Measurements from ENCODE around the gene KRTAP10-1. TPM values are rescaled to one million over a fixed set of nuclear protein-coding genes. Genes with fewer than 3 reads are reported as not detected.

The KRTAP10-1 gene
- total and polyA plus RNA-seq, 9 donors = not detected

DNA sequence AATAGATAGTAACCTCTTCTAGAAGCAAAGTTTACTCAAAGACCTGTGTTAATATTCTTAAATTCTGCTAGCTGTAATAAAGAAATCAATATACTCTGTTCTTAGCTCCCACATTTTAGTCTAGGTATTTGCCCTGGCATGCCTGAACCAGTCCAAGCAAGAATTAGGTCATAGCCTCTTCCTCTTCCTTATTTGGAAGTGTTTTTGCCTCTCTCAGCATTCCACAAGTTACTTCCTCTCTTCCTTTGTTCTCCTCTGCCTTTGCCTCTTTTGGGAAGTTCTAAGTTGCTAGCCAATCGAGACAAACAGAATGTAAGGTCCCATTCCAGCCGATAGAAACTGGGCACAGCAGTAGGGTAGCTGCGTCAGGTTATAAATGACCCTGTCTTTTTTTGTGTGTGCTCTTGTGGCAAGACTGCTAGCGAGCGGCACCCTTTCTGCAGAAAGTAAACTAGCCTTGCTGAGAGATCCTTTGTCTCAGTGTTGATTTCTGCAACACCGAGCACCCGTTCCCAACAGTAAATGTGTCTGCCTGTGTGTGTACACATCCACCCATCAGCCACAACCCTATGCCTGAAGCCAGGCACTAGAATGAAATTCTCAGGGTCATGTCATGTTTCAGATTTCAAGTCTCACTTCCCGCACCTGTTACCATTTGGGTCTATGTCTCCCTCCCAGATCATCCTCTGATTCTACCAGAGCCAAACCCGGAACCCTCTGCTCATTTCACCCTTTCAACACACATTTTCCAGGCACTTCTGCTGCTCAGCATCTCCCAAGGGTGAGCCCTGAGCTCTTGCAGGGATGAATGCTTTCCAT, 47.2 kb downstream of the KRTAP10-1 start:
- Histone ChIP-seq H3K36me3 (no peaks in the 10 kb centered on the region), H3K27me3 (no peaks in the 10 kb centered on the region), H3K27ac (no peak overlapping the region), H3K4me1 (ENCODE audit: insufficient read depth) (no peaks in the 10 kb centered on the region), H3K9me3 (peaks cover 0 to 6% of the 10 kb centered on the region in 2 donors), H3K4me3 (no peak overlapping the region)
- TF ChIP-seq, protein P1, sequence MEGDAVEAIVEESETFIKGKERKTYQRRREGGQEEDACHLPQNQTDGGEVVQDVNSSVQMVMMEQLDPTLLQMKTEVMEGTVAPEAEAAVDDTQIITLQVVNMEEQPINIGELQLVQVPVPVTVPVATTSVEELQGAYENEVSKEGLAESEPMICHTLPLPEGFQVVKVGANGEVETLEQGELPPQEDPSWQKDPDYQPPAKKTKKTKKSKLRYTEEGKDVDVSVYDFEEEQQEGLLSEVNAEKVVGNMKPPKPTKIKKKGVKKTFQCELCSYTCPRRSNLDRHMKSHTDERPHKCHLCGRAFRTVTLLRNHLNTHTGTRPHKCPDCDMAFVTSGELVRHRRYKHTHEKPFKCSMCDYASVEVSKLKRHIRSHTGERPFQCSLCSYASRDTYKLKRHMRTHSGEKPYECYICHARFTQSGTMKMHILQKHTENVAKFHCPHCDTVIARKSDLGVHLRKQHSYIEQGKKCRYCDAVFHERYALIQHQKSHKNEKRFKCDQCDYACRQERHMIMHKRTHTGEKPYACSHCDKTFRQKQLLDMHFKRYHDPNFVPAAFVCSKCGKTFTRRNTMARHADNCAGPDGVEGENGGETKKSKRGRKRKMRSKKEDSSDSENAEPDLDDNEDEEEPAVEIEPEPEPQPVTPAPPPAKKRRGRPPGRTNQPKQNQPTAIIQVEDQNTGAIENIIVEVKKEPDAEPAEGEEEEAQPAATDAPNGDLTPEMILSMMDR (IDR thresholded peaks at IDR 0.05) = no peak
- TF ChIP-seq POLR2A (IDR thresholded peaks at IDR 0.05) (no peak), EP300 (IDR thresholded peaks at IDR 0.05) (no peak)
- no peak for DNase-seq
- WGBS, 3 donors = 90 to 92% (median 91%) methylated on average over 9 of the region's 9 CpGs
- intact Hi-C loops (cut with DNase I) = loop anchor here in 1 of 4 donors (2.0 kb wide), 1 partner anchor 20 kb away; no protein-coding TSS in a partner anchor

DNA sequence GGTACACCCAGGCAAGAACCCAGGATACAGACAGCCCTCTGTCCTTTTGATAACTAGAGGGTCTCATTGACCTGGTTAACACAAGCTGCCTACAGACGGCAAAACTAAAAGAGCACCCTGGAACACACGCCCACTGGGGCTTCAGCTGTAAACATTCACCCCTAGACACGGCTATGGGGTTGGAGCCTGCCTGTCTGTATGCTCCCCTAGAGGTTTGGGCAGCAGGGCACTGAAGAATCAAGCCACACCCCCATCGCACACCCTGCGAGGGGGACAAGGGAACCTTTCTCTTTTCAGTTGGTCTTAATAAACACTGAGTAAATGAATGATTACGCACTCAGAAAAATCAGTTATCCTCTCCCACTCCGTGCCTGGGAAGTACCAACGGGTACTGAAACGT, 49.2 kb downstream of the KRTAP10-1 start:
- Histone ChIP-seq H3K4me3 (no peak overlapping the region), H3K36me3 (no peaks in the 10 kb centered on the region), H3K27me3 (no peaks in the 10 kb centered on the region), H3K9me3 (peaks cover 0 to 6% of the 10 kb centered on the region in 2 donors), H3K27ac (no peak overlapping the region), H3K4me1 (ENCODE audit: insufficient read depth) (no peaks in the 10 kb centered on the region)
- no peak for DNase-seq
- intact Hi-C loops (cut with DNase I) = no loop called here
- WGBS, 3 donors = 81 to 93% (median 83%) methylated on average over 9 of the region's 9 CpGs
- TF ChIP-seq EP300 (IDR thresholded peaks at IDR 0.05) (no peak), POLR2A (IDR thresholded peaks at IDR 0.05) (no peak)
- TF ChIP-seq, protein P1 (IDR thresholded peaks at IDR 0.05) = no peak

DNA sequence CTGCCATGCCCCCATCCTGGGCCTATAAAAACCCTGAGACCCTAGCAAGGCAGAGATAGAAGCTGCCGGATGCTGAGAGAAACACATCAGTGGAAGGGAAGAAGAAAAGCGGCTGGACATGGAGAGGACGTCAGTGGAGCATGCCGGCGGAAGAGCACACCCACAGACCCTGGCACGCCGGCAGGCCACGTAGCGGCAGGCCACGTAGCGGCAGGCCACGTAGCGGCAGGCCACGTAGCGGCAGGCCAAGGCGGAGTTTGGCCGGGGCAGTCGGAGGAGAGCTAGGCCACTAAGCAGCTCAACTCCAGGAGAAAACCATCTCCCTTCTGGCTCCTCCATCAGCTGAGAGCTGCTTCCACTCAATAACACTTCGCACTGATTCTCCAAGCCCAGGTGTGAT, 49.6 kb downstream of the KRTAP10-1 start:
- intact Hi-C loops (cut with DNase I) = no loop called here
- TF ChIP-seq EP300 (IDR thresholded peaks at IDR 0.05) = no peak
- no peak for TF ChIP-seq POLR2A (IDR thresholded peaks at IDR 0.05)
- TF ChIP-seq, protein P1 (IDR thresholded peaks at IDR 0.05) = no peak
- Histone ChIP-seq H3K4me1 (ENCODE audit: insufficient read depth) (no peaks in the 10 kb centered on the region), H3K27me3 (no peaks in the 10 kb centered on the region), H3K27ac (no peak overlapping the region), H3K9me3 (peaks cover 0 to 6% of the 10 kb centered on the region in 2 donors), H3K36me3 (no peaks in the 10 kb centered on the region), H3K4me3 (no peak overlapping the region)
- no peak for DNase-seq
- 92 to 97% (median 96%) methylated on average over 19 of the region's 19 CpGs for WGBS, 3 donors

DNA sequence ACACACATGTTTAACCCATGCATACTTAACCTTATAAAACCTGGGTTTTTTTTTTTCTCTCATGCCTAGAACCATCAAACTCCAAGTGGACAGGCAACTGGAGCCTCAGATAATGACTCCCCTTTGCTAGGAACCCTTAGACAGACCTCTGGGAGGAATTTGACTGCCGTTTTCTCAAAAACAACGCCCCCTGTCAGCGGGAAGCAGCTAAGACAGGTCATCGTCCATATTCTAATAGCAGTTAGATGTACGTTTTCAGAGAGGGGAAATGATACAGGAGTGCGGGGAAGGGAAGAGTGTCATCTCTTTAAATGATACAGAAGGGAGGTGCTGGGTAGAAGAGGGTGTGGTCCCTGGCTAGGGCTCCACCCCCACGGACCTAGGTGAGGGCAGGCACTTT, 50.0 kb downstream of the KRTAP10-1 start:
- TF ChIP-seq, protein P1 (IDR thresholded peaks at IDR 0.05) = no peak
- TF ChIP-seq POLR2A (IDR thresholded peaks at IDR 0.05) (no peak), EP300 (IDR thresholded peaks at IDR 0.05) (no peak)

More for the DNA sequence above, 50.0 kb downstream of the KRTAP10-1 start:
- Histone ChIP-seq H3K4me3 (no peak overlapping the region), H3K4me1 (ENCODE audit: insufficient read depth) (no peaks in the 10 kb centered on the region), H3K9me3 (peaks cover 0 to 6% of the 10 kb centered on the region in 2 donors), H3K27me3 (no peaks in the 10 kb centered on the region), H3K36me3 (no peaks in the 10 kb centered on the region), H3K27ac (no peak overlapping the region)
- no peak for DNase-seq
- 30 to 34% (median 31%) methylated on average over 7 of the region's 7 CpGs for WGBS, 3 donors
- intact Hi-C loops (cut with DNase I) = no loop called here

Other genes starting within 250 kb of the KRTAP10-1 start
- gene PFKL, start 240.1 kb downstream of the KRTAP10-1 start, total RNA-seq = 100 to 1,000 TPM in 1 of 7 donors, 10 to 100 TPM in 6; 38.7 to 104 (median 88.7) TPM
- gene PFKL, start 240.1 kb downstream of the KRTAP10-1 start, polyA plus RNA-seq = 10 to 100 TPM; 12.6 to 71.0 TPM
- 10 to 100 TPM; 23.1 to 40.8 (median 29.3) TPM for gene CFAP410, start 200.8 kb downstream of the KRTAP10-1 start, total RNA-seq
- 10 to 100 TPM in 1 of 2 donors, 1 to 10 TPM in 1; 1.2 to 40.7 TPM for gene CFAP410, start 200.8 kb downstream of the KRTAP10-1 start, polyA plus RNA-seq
- gene TRPM2, start 186.6 kb downstream of the KRTAP10-1 start, total RNA-seq = 1 to 10 TPM in 6 of 7 donors, under 1 TPM in 1; 0.48 to 7.0 (median 2.1) TPM
- gene TRPM2, start 186.6 kb downstream of the KRTAP10-1 start, polyA plus RNA-seq = 1 to 10 TPM; 1.3 to 1.6 TPM
- gene LRRC3, start 84.7 kb downstream of the KRTAP10-1 start, total RNA-seq = 1 to 10 TPM; 3.4 to 6.8 (median 4.0) TPM
- 1 to 10 TPM; 2.4 to 3.9 TPM for gene LRRC3, start 84.7 kb downstream of the KRTAP10-1 start, polyA plus RNA-seq
- not detected for gene KRTAP10-2, start 11.3 kb upstream of the KRTAP10-1 start, total RNA-seq
- not detected for gene KRTAP10-2, start 11.3 kb upstream of the KRTAP10-1 start, polyA plus RNA-seq
- gene KRTAP10-3, start 18.6 kb upstream of the KRTAP10-1 start, total RNA-seq = not detected
- not detected for gene KRTAP10-3, start 18.6 kb upstream of the KRTAP10-1 start, polyA plus RNA-seq
- not detected for gene KRTAP10-4, start 33.5 kb upstream of the KRTAP10-1 start, total RNA-seq
- not detected for gene KRTAP10-4, start 33.5 kb upstream of the KRTAP10-1 start, polyA plus RNA-seq
- gene KRTAP10-5, start 40.4 kb upstream of the KRTAP10-1 start, total RNA-seq = not detected
- gene KRTAP10-5, start 40.4 kb upstream of the KRTAP10-1 start, polyA plus RNA-seq = not detected
- gene KRTAP10-6, start 52.3 kb upstream of the KRTAP10-1 start, total RNA-seq = not detected
- not detected for gene KRTAP10-6, start 52.3 kb upstream of the KRTAP10-1 start, polyA plus RNA-seq
- gene KRTAP10-7, start 60.4 kb upstream of the KRTAP10-1 start, total RNA-seq = not detected
- gene KRTAP10-7, start 60.4 kb upstream of the KRTAP10-1 start, polyA plus RNA-seq = not detected
- gene KRTAP10-8, start 71.9 kb upstream of the KRTAP10-1 start, total RNA-seq = not detected
- not detected for gene KRTAP10-8, start 71.9 kb upstream of the KRTAP10-1 start, polyA plus RNA-seq
- not detected for gene KRTAP10-9, start 86.9 kb upstream of the KRTAP10-1 start, total RNA-seq
- not detected for gene KRTAP10-9, start 86.9 kb upstream of the KRTAP10-1 start, polyA plus RNA-seq
- not detected for gene KRTAP10-10, start 97.2 kb upstream of the KRTAP10-1 start, total RNA-seq
- gene KRTAP10-10, start 97.2 kb upstream of the KRTAP10-1 start, polyA plus RNA-seq = not detected
- gene KRTAP10-11, start 106.2 kb upstream of the KRTAP10-1 start, total RNA-seq = not detected
- gene KRTAP10-11, start 106.2 kb upstream of the KRTAP10-1 start, polyA plus RNA-seq = not detected
- gene KRTAP12-4, start 114.5 kb upstream of the KRTAP10-1 start, total RNA-seq = not detected
- not detected for gene KRTAP12-4, start 114.5 kb upstream of the KRTAP10-1 start, polyA plus RNA-seq
- gene KRTAP12-3, start 117.7 kb upstream of the KRTAP10-1 start, total RNA-seq = not detected
- gene KRTAP12-3, start 117.7 kb upstream of the KRTAP10-1 start, polyA plus RNA-seq = not detected
- not detected for gene KRTAP12-2, start 126.7 kb upstream of the KRTAP10-1 start, total RNA-seq
- gene KRTAP12-2, start 126.7 kb upstream of the KRTAP10-1 start, polyA plus RNA-seq = not detected
- gene KRTAP12-1, start 142.0 kb upstream of the KRTAP10-1 start, total RNA-seq = not detected
- gene KRTAP12-1, start 142.0 kb upstream of the KRTAP10-1 start, polyA plus RNA-seq = not detected
- gene KRTAP10-12, start 157.0 kb upstream of the KRTAP10-1 start, total RNA-seq = not detected
- gene KRTAP10-12, start 157.0 kb upstream of the KRTAP10-1 start, polyA plus RNA-seq = not detected
- under 1 TPM in 3 of 7 donors, not detected in 4; 0.10 to 0.27 (median 0.11) TPM for gene TSPEAR, start 171.4 kb upstream of the KRTAP10-1 start, total RNA-seq
- under 1 TPM; 0.07 to 0.13 TPM for gene TSPEAR, start 171.4 kb upstream of the KRTAP10-1 start, polyA plus RNA-seq

All from ovary (tissue), 9 donors.